ENCODE data around the gene RFC4. TPM values are rescaled to one million over a fixed set of nuclear protein-coding genes. Genes with fewer than 3 reads are reported as not detected.

RFC4 gene
- total and polyA plus RNA-seq, 2 of the 13 experiments (the other 11 are each of a cell fraction or from before 2014, with no cell fraction given), result 18.5 to 103 TPM

DNA sequence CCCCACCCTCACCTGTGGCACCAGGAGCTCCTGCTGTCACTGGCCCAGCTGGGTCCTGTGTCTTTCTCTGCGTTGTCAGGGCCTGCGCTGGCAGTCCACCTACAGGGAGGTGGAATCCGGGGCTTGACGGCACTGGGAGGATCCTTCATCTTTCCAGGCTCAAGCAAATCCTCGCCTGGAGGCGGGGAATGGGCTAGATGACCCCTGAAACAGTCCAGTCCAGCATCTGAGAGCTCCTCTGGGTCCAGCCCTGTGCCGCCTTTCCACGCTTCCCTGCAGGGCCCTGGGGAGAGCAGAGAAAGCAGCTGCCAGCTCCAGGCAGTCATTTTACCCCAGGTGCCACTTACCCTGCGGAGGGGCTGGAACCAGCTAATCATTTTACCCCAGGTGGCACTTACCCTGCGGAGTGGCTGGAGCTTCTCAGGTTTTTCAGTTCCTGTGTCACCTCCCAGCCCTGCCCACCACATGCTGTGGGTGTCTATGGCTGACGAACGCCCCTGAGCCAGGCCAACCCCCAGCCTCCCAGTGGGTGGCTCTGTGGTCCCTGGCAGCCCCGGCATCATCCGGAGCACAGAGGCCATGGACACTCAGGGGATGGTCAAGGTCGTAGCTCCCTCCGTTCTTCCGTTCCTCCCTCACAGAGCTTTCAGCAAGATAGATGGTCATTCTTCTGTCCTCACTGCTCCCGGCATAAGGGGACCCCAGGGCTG, 18.3 kb upstream of the RFC4 start (continued):
- 0 out of 2 replicates have a peak, but pooled peaks have one; percentile 29 for TF ChIP-seq MED1 (CRISPR knock-in tag; IDR thresholded peaks at IDR 0.05)
- TF ChIP-seq MAFG (CRISPR knock-in tag; IDR thresholded peaks at IDR 0.05), result no peak
- TF ChIP-seq FOXM1 (CRISPR knock-in tag; IDR thresholded peaks at IDR 0.05), result no peak
- TF ChIP-seq ISL2 (CRISPR knock-in tag; IDR thresholded peaks at IDR 0.05), result no peak
- TF ChIP-seq, protein P1, sequence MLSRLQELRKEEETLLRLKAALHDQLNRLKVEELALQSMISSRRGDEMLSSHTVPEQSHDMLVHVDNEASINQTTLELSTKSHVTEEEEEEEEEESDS (CRISPR knock-in tag; IDR thresholded peaks at IDR 0.05; ENCODE audit: borderline replicate concordance), result no peak
- TF ChIP-seq CBX5 (CRISPR knock-in tag; IDR thresholded peaks at IDR 0.05; ENCODE audit: borderline replicate concordance), result no peak
- no peak for TF ChIP-seq FOXK2 (IDR thresholded peaks at IDR 0.05)
- TF ChIP-seq, protein P2, sequence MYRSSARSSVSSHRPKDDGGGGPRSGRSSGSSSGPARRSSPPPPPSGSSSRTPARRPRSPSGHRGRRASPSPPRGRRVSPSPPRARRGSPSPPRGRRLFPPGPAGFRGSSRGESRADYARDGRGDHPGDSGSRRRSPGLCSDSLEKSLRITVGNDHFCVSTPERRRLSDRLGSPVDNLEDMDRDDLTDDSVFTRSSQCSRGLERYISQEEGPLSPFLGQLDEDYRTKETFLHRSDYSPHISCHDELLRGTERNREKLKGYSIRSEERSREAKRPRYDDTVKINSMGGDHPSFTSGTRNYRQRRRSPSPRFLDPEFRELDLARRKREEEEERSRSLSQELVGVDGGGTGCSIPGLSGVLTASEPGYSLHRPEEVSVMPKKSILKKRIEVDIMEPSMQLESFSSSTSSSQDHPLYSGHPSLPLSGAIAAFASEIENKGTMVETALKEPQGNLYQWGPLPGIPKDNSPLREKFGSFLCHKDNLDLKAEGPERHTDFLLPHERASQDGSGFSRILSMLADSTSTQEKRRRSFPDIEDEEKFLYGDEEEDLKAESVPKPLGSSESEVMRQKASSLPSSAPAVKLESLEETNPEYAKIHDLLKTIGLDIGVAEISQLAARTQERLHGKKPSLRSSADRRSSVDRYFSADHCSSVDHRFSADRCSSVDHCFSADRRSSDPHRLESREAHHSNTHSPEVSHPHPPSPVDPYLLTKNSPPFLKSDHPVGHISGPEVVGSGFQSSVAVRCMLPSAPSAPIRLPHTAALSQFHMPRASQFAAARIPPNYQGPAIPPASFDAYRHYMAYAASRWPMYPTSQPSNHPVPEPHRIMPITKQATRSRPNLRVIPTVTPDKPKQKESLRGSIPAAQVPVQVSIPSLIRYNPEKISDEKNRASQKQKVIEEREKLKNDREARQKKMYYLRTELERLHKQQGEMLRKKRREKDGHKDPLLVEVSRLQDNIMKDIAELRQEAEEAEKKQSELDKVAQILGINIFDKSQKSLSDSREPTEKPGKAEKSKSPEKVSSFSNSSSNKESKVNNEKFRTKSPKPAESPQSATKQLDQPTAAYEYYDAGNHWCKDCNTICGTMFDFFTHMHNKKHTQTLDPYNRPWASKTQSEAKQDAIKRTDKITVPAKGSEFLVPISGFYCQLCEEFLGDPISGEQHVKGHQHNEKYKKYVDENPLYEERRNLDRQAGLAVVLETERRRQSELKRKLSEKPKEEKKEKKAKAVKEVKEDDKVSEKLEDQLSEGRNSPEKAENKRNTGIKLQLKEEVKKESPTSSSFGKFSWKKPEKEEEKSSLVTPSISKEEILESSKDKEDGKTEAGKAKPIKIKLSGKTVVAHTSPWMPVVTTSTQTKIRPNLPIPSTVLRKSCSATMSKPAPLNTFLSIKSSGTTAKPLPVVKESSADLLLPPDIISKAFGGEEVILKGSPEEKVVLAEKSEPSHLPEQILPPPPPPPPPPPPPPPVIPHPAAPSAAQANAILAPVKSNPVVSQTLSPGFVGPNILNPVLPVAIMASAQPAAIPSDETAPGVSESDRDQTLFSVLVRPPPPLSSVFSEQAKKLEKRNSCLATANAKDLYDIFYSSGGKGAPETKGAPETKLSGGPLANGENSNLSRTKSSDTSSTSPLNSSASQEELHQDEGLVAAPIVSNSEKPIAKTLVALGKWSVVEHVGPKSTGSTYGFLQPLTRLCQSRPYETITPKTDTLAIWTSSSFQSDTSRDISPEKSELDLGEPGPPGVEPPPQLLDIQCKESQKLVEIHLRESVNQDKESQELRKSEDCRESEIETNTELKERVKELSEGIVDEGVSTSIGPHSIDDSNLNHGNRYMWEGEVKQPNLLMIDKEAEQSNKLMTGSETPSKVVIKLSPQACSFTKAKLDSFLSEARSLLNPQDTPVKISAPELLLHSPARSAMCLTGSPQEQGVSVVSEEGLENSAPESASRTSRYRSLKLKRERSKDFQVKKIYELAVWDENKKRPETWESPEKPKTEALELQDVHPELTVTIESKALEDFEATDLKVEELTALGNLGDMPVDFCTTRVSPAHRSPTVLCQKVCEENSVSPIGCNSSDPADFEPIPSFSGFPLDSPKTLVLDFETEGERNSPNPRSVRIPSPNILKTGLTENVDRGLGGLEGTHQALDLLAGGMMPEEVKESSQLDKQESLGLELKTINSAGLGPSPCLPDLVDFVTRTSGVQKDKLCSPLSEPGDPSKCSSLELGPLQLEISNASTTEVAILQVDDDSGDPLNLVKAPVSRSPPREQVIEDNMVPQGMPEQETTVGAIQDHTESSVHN (CRISPR knock-in tag; IDR thresholded peaks at IDR 0.05), result no peak
- no peak for TF ChIP-seq MBNL3 (CRISPR knock-in tag; conservative IDR thresholded peaks at IDR 0.05)
- TF ChIP-seq, protein P3, sequence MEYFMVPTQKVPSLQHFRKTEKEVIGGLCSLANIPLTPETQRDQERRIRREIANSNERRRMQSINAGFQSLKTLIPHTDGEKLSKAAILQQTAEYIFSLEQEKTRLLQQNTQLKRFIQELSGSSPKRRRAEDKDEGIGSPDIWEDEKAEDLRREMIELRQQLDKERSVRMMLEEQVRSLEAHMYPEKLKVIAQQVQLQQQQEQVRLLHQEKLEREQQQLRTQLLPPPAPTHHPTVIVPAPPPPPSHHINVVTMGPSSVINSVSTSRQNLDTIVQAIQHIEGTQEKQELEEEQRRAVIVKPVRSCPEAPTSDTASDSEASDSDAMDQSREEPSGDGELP (IDR thresholded peaks at IDR 0.05; ENCODE audit: borderline replicate concordance, low read depth), result no peak
- TF ChIP-seq ZFP36L1 (CRISPR knock-in tag; IDR thresholded peaks at IDR 0.05), result no peak
- peak; percentile 56; the same call in 1 of the 2 replicates for TF ChIP-seq NFKB2 (CRISPR knock-in tag; IDR thresholded peaks at IDR 0.05; ENCODE audit: borderline replicate concordance)
- no peak for TF ChIP-seq HNRNPH1 (optimal IDR thresholded peaks at IDR 0.05; ENCODE audit: low read depth, low read length)
- no peak for TF ChIP-seq ZNF138 (CRISPR knock-in tag; IDR thresholded peaks at IDR 0.05; ENCODE audit: low read depth)
- TF ChIP-seq, protein P4, sequence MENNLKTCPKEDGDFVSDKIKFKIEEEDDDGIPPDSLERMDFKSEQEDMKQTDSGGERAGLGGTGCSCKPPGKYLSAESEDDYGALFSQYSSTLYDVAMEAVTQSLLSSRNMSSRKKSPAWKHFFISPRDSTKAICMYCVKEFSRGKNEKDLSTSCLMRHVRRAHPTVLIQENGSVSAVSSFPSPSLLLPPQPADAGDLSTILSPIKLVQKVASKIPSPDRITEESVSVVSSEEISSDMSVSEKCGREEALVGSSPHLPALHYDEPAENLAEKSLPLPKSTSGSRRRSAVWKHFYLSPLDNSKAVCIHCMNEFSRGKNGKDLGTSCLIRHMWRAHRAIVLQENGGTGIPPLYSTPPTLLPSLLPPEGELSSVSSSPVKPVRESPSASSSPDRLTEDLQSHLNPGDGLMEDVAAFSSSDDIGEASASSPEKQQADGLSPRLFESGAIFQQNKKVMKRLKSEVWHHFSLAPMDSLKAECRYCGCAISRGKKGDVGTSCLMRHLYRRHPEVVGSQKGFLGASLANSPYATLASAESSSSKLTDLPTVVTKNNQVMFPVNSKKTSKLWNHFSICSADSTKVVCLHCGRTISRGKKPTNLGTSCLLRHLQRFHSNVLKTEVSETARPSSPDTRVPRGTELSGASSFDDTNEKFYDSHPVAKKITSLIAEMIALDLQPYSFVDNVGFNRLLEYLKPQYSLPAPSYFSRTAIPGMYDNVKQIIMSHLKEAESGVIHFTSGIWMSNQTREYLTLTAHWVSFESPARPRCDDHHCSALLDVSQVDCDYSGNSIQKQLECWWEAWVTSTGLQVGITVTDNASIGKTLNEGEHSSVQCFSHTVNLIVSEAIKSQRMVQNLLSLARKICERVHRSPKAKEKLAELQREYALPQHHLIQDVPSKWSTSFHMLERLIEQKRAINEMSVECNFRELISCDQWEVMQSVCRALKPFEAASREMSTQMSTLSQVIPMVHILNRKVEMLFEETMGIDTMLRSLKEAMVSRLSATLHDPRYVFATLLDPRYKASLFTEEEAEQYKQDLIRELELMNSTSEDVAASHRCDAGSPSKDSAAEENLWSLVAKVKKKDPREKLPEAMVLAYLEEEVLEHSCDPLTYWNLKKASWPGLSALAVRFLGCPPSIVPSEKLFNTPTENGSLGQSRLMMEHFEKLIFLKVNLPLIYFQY (CRISPR knock-in tag; IDR thresholded peaks at IDR 0.05; ENCODE audit: borderline replicate concordance), result no peak
- TF ChIP-seq ZFX (CRISPR knock-in tag; IDR thresholded peaks at IDR 0.05; ENCODE audit: low read depth), result 0 out of 2 replicates have a peak, but pooled peaks have one; percentile 1
- no peak for TF ChIP-seq ZNF567 (CRISPR knock-in tag; IDR thresholded peaks at IDR 0.05; ENCODE audit: borderline replicate concordance)

Data from HepG2 (cell line).